Activated T-cell treated with anti-CD3 and anti-CD28 coated beads, Interleukin-2, amount 50 U/mL, for 4 hours (primary cell): ENCODE data around the gene TARS2. TPM values are rescaled to one million over a fixed set of nuclear protein-coding genes. Genes with fewer than 3 reads are reported as not detected.

ENCODE experiments used
- ATAC-seq, 2 donors: fragments of 200-7000 bp; cut with Tn5 transposase; one replicate each; pipeline ENCODE4 v1.10.0; 2021
- DNase-seq: peaks from one replicate; pipeline ENCODE4 v3.0.0-alpha.2; 2020
- H3K27me3 Mint-ChIP-seq: one replicate; pipeline ENCODE4 v1.8.0; 2021; ENCODE audit warnings: low read depth, mixed read lengths
- H3K36me3 Mint-ChIP-seq: one replicate; pipeline ENCODE4 v1.8.0; 2022; ENCODE audit warnings: mixed read lengths; ENCODE audit not compliant: insufficient read depth
- H3K4me1 Mint-ChIP-seq: one replicate; pipeline ENCODE4 v1.8.0; 2021; ENCODE audit warnings: low read depth, mixed read lengths
- H3K4me3 Mint-ChIP-seq: one replicate; pipeline ENCODE4 v1.8.0; 2021; ENCODE audit warnings: mild to moderate bottlenecking, moderate library complexity, mixed read lengths
- H3K9me3 Mint-ChIP-seq: one replicate; pipeline ENCODE4 v1.8.0; 2021; ENCODE audit warnings: mixed read lengths
- total RNA-seq, 3 donors: library from RNA; stranded (reverse); gene quantifications; one replicate each; pipeline ENCODE4 v1.2.1, GENCODE V29; 2021

Gene TARS2
- total RNA-seq, 3 donors from 2014 or later, result 38.6 to 43.1 (median 38.7) TPM

- Mint-ChIP-seq H3K4me3 (no peak overlapping the region), H3K36me3 (no peaks in the 10 kb centered on the region), H3K4me1 (no peaks in the 10 kb centered on the region), H3K27me3 (peaks cover 5% of the 10 kb centered on the region), H3K9me3 (no peaks in the 10 kb centered on the region)
- no peak for ATAC-seq
- DNase-seq, result no peak
These were observed 50.8 kb downstream of the TARS2 start for GRCh38 chr1:150537732-150538684.

- H3K27me3 Mint-ChIP-seq, result peaks cover 32% of the 10 kb centered on the region
- DNase-seq, result no peak
- no peak for ATAC-seq
- no peaks in the 10 kb centered on the region for H3K9me3 Mint-ChIP-seq
- no peak overlapping the region for H3K4me3 Mint-ChIP-seq
- peaks cover 3% of the 10 kb centered on the region for H3K4me1 Mint-ChIP-seq
- H3K36me3 Mint-ChIP-seq, result no peaks in the 10 kb centered on the region
These were observed 56.4 kb downstream of the TARS2 start for GRCh38 chr1:150543500-150544143.

- H3K27me3 Mint-ChIP-seq, result peaks cover 32% of the 10 kb centered on the region
These were observed 57.0 kb downstream of the TARS2 start for GRCh38 chr1:150544204-150544603.

GRCh38 chr1:150545486-150546032 lies 58.3 kb downstream of the TARS2 start:
- Mint-ChIP-seq H3K27me3 (peaks cover 36% of the 10 kb centered on the region), H3K36me3 (no peaks in the 10 kb centered on the region), H3K4me1 (peaks cover 7% of the 10 kb centered on the region), H3K4me3 (no peak overlapping the region), H3K9me3 (no peaks in the 10 kb centered on the region)
- DNase-seq (no peak), ATAC-seq (no peak)

More at GRCh38 chr1:150544204-150544603, 57.0 kb downstream of the TARS2 start:
- Mint-ChIP-seq H3K9me3 (no peaks in the 10 kb centered on the region), H3K4me3 (no peak overlapping the region), H3K4me1 (peaks cover 3% of the 10 kb centered on the region), H3K36me3 (no peaks in the 10 kb centered on the region)
- no peak for ATAC-seq
- no peak for DNase-seq

- Mint-ChIP-seq H3K27me3 (peaks cover 38% of the 10 kb centered on the region), H3K9me3 (no peaks in the 10 kb centered on the region), H3K4me1 (peaks cover 15% of the 10 kb centered on the region), H3K36me3 (no peaks in the 10 kb centered on the region), H3K4me3 (no peak overlapping the region)
- ATAC-seq (no peak), DNase-seq (no peak)
These were observed 59.2 kb downstream of the TARS2 start for GRCh38 chr1:150546294-150546937.

- ATAC-seq (no peak), DNase-seq (no peak)
- peaks cover 17% of the 10 kb centered on the region for H3K4me1 Mint-ChIP-seq
- peaks cover 38% of the 10 kb centered on the region for H3K27me3 Mint-ChIP-seq
- peak overlapping the region; percentile 66 for H3K4me3 Mint-ChIP-seq
- H3K9me3 Mint-ChIP-seq, result no peaks in the 10 kb centered on the region
- H3K36me3 Mint-ChIP-seq, result no peaks in the 10 kb centered on the region
These were observed 61.1 kb downstream of the TARS2 start for GRCh38 chr1:150548324-150548631.

- peak; percentile 82 to 87 for ATAC-seq
These were observed 61.6 kb downstream of the TARS2 start, which contains the start of gene ADAMTSL4 for GRCh38 chr1:150548632-150549495. Gene ADAMTSL4, plus strand, starts transcription at chr1:150549408. Its CDS starts 2,881 bp downstream, at chr1:150552289.

GRCh38 chr1:150549496-150550221 lies 62.4 kb downstream of the TARS2 start:
- no peaks in the 10 kb centered on the region for H3K9me3 Mint-ChIP-seq
- no peak for DNase-seq
- H3K27me3 Mint-ChIP-seq, result peaks cover 29% of the 10 kb centered on the region
- H3K36me3 Mint-ChIP-seq, result no peaks in the 10 kb centered on the region
- H3K4me3 Mint-ChIP-seq, result peak overlapping the region; percentile 74
- no peak for ATAC-seq
- peaks cover 17% of the 10 kb centered on the region for H3K4me1 Mint-ChIP-seq

More at GRCh38 chr1:150548632-150549495, 61.6 kb downstream of the TARS2 start, which contains the start of gene ADAMTSL4:
- Mint-ChIP-seq H3K27me3 (peaks cover 35% of the 10 kb centered on the region), H3K4me3 (peak within 1 kb of the TSS; percentile 74), H3K36me3 (no peaks in the 10 kb centered on the region), H3K4me1 (peaks cover 17% of the 10 kb centered on the region), H3K9me3 (no peaks in the 10 kb centered on the region)
- DNase-seq, result no peak

GRCh38 chr1:150550222-150551050 lies 63.2 kb downstream of the TARS2 start:
- H3K36me3 Mint-ChIP-seq, result peaks cover 2% of the 10 kb centered on the region
- no peaks in the 10 kb centered on the region for H3K9me3 Mint-ChIP-seq
- peaks cover 17% of the 10 kb centered on the region for H3K4me1 Mint-ChIP-seq
- H3K4me3 Mint-ChIP-seq, result no peak overlapping the region
- DNase-seq (no peak), ATAC-seq (no peak)
- H3K27me3 Mint-ChIP-seq, result peaks cover 27% of the 10 kb centered on the region

GRCh38 chr1:150551051-150551783 lies 64.0 kb downstream of the TARS2 start:
- DNase-seq (no peak), ATAC-seq (no peak)
- Mint-ChIP-seq H3K4me3 (no peak overlapping the region), H3K27me3 (peaks cover 22% of the 10 kb centered on the region), H3K36me3 (peaks cover 5% of the 10 kb centered on the region), H3K4me1 (peaks cover 17% of the 10 kb centered on the region), H3K9me3 (no peaks in the 10 kb centered on the region)

- Mint-ChIP-seq H3K9me3 (no peaks in the 10 kb centered on the region), H3K4me1 (peaks cover 17% of the 10 kb centered on the region), H3K27me3 (peaks cover 16% of the 10 kb centered on the region), H3K4me3 (no peak overlapping the region), H3K36me3 (peaks cover 5% of the 10 kb centered on the region)
- DNase-seq, result no peak
- ATAC-seq, result no peak
These were observed 64.5 kb downstream of the TARS2 start for GRCh38 chr1:150551784-150552127.
